PFSK-1 (cell line): Measurements from ENCODE around the gene ARMC12.

Experiments used
- FOXP2 ChIP-seq: optimal IDR thresholded peaks from 2 replicates; pipeline ENCODE3; 2011; ENCODE audit warnings: borderline replicate concordance, control low read depth, inconsistent platforms; ENCODE audit not compliant: insufficient read depth; ENCODE audit errors: extremely low read length, extremely low read depth
- POLR2AphosphoS5 ChIP-seq: IDR thresholded peaks from 2 replicates; pipeline ENCODE4 v1.6.1; 2012; ENCODE audit warnings: low read depth, mild to moderate bottlenecking, control low read depth, low read length, moderate library complexity
- REST ChIP-seq, 2 experiments: IDR thresholded peaks; 2 replicates each; pipeline versions ENCODE4 v1.6.1 to v1.8.0; 2011 to 2012; ENCODE audit warnings: low read depth in 2 of 2, low read length in 2 of 2, control low read depth in 1 of 2, inconsistent platforms in 1 of 2, mild to moderate bottlenecking in 1 of 2, moderate library complexity in 1 of 2; ENCODE audit not compliant: insufficient read depth in 1 of 2
- SIN3A ChIP-seq: IDR thresholded peaks from 2 replicates; pipeline ENCODE4 v1.6.1; 2012; ENCODE audit warnings: mild to moderate bottlenecking, low read length, moderate library complexity, borderline replicate concordance; ENCODE audit not compliant: insufficient read depth
- TAF1 ChIP-seq: IDR thresholded peaks from 2 replicates; pipeline ENCODE4 v1.6.1; 2012; ENCODE audit warnings: low read length, control low read depth, borderline replicate concordance; ENCODE audit not compliant: insufficient read depth

ARMC12 gene

GRCh38 chr6:35723587-35723986 is 13.2 kb upstream of the ARMC12 start:
- TF ChIP-seq TAF1 (no peak), REST (IDR thresholded peaks at IDR 0.05; ENCODE audit: insufficient read depth in 1 of 2, low read depth in 2 of 2, low read length in 2 of 2) (no peak), POLR2AphosphoS5 (no peak), FOXP2 (no peak), SIN3A (no peak)

- TF ChIP-seq FOXP2 (no peak), REST (IDR thresholded peaks at IDR 0.05; ENCODE audit: insufficient read depth in 1 of 2, low read depth in 2 of 2, low read length in 2 of 2) (no peak), POLR2AphosphoS5 (no peak), TAF1 (no peak), SIN3A (no peak)
These were observed 12.8 kb upstream of the ARMC12 start for GRCh38 chr6:35724059-35724458.

- TF ChIP-seq SIN3A = no peak
- TF ChIP-seq FOXP2 = no peak
- TF ChIP-seq TAF1 = no peak
- no peak for TF ChIP-seq POLR2AphosphoS5
- no peak for TF ChIP-seq REST (IDR thresholded peaks at IDR 0.05; ENCODE audit: insufficient read depth in 1 of 2, low read depth in 2 of 2, low read length in 2 of 2)
These were observed 12.4 kb upstream of the ARMC12 start for GRCh38 chr6:35724471-35724870.

GRCh38 chr6:35725081-35725708 is 11.6 kb upstream of the ARMC12 start:
- TF ChIP-seq POLR2AphosphoS5 = no peak
- no peak for TF ChIP-seq SIN3A

GRCh38 chr6:35725721-35726438 is 11.0 kb upstream of the ARMC12 start:
- TF ChIP-seq TAF1 = no peak
- no peak for TF ChIP-seq SIN3A
- TF ChIP-seq REST (IDR thresholded peaks at IDR 0.05; ENCODE audit: insufficient read depth in 1 of 2, low read depth in 2 of 2, low read length in 2 of 2) = 0 out of 4 replicates have a peak, but pooled peaks of 1 of the 2 experiments have one; percentile 26
- TF ChIP-seq FOXP2 = no peak
- TF ChIP-seq POLR2AphosphoS5 = no peak
